Stimulated activated CD4-positive, alpha-beta T cell treated with anti-CD3 and anti-CD28 coated beads, Interleukin-12 subunit alpha, Interleukin-12 subunit beta, amount 100 ng/mL, for 4 hours (primary cell): ENCODE measurements around the gene PCBP4.
A peak's percentile ranks its signal among the peaks of the same experiment; 100 is the strongest.

Experiments
- DNase-seq: peaks from one replicate; pipeline ENCODE4 v3.0.0-alpha.2; 2020

Gene PCBP4

DNA sequence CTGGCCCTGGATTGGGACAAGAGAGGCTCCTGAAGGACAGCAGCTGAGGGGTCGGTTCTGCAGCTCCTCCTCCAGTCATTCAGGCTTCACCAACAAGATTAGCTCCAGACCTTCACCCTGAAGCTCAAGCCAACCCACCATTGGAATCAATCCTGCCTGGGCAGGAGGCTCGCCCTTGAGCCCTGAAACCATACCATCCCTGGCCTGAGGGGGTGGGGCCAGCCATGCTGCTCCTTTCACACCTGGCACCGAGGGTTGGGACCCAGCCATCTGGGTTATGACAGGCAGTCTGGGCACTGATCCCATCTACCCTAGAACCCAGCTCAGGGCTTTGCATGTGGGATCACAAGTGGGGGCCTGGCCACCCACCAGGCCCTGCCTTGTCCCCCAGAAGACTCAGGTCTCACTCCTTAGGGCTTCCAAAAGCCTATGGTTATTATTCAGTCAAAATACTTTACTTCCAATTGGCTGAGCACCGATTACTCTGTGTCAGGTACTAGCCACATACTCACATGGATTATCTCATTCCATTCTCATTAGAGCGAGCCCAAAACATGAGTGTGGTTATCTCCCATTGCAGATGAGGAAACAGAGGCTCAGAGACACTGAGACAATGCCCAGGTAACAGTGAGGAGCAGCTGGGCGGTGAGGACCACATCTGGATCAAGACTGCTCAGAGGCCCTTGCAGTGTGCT is 3.5 kb upstream of the PCBP4 start:
- no peak for DNase-seq

DNA sequence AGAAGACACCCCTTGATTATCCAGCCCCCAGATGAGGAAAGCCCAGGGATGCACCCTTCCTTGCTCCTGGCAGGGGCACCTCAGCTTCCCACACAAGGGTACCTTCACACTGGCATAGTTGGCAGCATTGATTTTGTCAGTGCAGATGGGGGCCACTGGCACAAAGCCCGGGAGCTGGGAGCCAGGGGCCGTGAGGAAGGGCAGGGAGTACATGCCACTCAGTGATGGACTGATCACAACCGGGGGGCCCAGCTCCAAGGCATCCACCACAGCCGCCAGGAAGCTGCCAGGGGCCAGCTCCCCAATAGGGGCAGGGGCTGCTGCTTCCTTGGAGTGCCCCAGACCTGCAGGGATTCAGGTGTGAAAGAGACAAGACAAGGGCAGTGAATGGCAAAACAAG is 2.6 kb upstream of the PCBP4 start:
- DNase-seq, result no peak

DNA sequence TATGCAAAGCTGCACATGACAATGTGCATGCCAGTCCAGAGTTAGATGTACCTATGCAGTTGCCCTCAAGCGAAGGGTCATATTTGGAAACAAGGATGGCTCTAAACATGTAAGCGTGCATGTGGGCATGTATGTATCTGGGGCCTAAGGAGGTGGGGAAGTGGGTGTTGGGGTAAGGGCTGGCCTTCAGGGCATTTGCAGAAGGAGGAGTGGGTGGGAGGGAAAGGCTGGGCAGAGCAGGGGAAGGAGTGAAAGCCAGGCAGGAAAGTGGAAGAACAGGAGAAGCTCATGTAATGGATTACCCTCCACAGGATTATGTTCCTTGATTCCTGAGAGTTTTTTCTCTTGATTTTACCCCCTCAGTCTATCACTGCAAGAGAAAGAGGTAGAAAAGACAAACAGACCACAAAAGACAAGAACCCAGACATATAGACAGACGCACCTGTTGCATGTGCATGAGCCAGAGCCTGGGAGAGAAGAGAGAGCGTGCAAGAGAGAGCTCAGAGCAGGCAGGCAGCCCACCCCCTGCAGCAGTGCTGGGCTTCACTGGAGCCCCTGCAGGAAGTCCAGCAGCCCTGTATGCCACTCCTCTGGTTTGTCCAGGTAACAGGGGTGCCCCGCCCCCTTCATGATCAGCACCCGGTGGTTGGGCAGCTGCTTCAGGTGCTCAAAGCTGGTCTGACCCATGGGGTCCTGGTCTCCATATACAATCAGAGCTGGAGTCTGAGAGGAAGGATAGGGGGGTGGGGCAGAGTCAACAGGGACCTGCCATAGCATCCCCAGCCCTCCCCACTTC is 1.8 kb upstream of the PCBP4 start:
- DNase-seq, result no peak

DNA sequence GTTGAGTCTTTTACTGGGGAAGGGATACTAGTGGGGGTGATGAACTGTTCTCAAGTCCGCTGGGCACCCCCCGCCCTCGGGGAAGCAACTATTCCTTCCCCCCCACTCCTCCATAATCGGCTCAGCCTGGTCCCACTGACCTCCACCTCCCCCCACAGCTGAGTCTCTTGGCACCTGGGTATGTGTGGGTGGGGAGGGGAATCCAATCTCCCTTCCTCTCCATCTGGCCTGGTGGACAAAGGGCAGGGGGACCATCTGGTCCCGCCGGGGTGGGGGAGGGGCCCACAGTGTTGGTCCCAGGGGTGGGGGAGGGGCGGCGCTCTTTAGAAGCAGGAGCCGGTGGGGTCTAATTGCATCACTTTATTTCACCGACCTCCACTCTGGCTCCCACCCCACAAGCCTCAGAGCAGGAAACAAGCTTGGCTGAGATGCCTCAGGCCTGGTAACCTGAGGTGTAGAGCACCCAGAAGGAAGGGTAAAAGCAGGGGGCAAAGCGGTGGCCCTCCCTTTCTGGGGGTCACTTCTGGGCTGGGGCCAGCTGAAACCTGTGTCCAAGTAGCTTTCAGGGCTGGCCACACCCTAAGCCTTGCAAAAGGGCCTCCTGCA is 1.0 kb upstream of the PCBP4 start:
- no peak for DNase-seq

DNA sequence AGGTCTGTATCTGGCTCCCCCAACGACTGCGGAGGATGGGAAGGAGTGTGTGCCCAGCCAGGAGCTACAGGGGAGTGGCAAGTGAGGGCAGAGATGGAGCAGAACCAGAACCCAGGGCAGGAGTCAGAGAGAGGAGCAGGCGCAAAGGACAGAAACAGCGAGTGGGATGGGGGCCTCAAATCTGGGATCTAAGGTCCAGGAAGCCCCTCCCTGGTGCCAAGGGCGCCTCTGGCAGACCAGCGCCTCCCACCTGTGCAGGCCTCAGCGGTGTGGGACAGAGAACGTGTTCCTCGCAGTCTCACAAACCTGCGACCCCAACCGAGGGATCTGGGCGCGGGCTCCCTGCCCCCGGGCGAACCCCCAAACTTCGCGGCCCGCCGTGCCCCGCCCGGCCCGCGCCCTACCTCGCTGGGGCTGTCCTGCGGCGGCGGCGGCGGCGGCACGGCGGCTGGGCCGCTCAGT is 301 bp downstream of the PCBP4 start:
- no peak for DNase-seq

DNA sequence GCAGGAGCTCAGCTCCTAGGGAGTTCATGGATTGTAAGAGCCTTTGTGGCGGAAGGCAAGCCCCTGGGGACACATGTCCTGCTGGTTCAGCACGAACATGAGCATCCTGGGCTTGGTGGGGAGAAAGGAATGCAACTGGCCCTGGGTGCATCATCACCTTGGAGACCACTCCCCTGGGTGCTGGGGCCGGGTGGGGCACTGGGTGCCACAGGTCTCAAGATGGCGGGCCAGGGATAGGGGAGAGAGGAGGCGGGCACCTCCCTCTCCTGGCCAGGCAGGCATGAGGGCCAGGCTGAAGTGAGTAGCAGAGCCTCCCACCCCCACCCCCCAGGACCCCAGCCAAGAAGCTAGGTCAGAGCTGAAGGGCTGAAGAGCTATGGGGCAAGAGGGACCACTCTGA is 768 bp downstream of the PCBP4 start:
- DNase-seq, result no peak

DNA sequence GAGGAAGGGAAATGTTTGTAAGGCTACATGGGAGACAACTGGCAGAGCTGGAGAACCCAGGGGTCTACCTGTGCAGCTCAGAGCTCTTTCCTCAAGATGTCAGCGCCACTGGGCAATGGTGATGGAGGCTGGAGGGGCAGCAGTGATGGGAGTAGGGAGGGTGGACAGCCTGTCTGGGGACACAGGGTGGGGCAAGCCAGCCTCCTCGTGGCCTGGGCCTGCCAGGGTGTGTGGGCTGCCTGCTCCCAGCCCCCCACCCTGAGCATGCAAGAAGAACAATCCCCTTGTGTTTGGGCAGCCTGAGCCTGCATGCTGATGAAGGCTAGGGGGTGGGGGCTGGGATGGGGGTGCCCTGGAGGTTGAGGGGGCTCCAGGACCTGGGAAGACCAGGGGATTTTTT is 1.2 kb downstream of the PCBP4 start:
- DNase-seq, result no peak

DNA sequence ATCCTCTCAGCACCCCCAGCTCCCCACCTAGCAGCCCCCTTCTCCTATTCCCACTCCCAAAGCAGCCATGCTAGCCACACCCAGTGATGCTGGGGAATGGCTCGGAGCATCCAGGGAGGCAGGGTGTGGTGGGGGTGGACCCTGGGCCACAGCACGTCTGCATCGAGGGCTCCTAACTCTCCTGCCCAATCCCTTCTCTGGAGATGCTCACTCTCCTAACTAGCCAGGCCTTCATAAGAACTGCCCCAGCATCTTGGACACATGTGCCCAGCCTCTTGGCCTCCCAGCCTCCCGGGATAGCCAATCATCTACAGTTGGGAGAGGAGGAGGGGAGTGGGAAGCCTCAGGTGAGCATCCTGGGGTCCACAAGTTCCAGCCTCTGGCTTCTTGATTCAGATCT is 2.7 kb downstream of the PCBP4 start:
- DNase-seq, result no peak

DNA sequence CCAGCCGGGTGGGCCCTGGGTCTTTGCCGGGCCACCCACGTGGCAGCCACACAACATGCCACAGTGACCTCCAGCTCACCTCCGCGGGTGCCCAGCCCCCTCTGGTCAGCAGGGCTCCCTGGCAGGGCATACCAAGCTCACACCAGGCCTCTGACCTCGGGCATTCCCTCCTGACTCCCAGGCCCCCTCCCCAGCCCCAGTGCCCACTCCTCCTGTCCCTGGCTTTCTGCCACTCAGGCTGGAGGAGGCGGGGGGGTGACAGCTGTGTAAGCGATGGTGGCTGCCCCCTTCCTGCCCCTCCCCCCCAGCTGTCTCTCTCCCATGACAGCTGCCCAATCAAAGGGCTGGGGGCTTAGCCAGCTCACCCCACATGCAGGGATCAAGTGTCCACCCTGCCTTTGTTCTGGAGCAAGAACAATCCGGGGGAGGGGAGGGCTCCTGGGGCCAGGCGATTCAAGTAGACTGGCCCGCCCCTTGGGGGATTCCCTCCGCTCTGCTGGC is 3.3 kb downstream of the PCBP4 start:
- DNase-seq, result no peak

DNA sequence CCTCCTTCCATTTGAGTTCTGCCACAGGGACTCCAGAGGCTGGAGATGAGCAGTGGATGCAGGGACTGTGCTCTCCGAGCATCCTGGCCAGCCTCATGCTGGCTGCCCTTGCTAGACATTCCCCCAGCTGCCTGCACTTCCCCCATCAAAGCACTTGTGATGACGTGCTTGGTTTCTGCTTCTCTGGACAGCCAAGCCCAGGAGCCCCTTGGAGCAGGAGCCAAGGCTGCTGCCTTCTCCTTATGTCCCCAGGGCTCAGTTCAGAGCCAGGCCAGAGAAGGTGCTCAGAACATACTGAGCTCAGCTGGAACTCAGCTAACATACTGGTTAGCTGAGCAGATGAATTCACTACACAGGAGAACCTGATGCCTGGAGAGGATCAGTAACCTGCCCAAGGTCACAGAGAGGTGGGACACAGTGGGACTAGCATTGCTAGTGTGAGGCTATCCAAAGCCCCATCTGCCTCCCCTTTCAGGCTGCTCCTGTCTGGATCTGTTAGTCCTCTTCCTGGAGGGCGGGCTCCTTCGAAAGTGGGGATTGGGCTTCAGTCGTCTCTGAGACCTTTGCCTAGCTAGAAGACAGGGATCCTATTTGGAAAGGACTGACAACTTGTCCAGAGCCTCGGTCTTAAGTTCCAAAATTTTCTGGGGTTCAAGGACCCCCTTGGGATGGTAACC is 4.3 kb downstream of the PCBP4 start:
- no peak for DNase-seq

DNA sequence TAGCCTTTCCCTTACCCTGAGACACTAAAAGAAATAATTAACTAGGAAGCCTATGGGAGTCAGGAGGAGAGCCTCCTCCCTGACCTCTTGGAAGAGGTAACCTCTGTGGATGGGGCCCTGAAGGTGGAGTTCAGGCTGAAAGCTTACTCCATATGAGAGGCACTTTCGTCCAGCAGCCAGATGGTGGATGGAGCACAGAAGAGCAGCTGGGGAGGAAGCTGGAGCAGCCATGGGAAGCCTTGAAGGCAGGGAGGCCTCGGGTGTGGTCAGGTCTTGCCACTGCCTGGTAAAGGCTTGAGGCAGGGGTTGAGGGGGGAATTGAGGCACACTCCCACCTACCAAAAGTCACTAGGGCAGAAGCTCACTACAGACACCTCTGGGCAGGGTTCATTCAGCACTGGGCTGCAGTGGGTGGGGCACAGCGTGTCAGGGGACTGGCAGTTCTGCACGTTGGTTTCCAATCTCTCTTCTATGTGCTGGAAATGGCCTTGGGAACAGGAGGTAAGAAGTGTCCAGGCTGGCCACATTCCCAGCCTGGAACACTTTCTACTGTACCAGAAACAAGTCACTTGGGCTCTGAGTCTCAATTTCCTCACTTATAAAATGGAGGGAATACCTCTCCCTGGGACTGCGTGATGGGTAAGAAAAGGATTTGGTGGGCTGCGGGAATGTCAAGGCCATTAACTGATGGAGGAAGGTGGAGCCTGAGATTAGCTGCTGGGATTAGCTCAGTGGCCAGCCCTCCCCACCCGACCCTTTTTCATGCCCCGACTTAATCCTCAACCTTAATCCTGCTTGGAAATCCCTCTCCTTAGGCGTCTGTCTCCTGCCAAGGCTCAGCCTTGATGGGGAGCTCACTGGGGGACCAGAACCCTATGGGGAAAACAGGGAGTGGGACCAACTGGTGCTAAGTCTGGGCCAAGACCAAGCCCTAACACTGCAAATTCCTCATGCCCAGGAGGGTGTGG is 5.4 kb downstream of the PCBP4 start:
- DNase-seq, result no peak

DNA sequence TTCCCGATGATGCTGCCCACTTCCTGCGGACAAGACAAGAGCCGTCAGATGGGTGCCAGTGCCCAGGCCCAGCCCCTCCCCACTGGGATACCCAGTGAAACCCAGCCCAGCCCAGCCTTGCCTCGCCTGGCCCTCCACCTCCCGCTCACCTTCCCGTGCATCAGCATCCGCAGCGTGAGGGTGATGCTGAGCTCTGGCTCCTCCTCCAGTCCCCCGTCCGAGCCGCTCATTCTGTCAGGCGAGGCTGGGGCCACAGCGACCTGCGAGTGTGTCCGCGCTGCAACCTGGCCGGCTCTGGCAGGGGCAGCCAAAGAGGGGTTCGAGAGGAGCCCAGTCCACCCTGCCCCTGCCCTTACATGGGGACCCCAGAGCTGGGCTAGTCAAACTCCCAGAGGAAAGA is 6.2 kb downstream of the PCBP4 start:
- no peak for DNase-seq

DNA sequence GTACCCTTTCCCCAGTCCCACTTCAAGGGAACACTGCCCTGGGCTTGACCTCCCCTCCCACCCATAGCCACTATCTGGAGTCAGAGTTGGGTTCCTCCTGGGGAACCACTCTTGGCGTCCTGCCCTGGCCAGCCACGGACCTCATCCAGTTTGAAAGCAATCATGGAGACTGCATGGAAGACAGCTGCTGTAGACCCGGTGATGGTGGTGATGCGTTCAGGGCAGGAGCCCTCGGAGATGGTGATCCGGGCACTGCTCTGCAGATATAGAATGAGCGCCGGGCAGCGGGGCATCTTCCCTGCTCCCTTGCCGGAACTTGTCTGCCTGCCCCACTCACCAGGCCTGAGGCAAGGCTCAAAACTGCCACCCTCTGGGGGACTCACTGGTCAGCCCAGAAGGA is 6.9 kb downstream of the PCBP4 start:
- DNase-seq, result no peak

DNA sequence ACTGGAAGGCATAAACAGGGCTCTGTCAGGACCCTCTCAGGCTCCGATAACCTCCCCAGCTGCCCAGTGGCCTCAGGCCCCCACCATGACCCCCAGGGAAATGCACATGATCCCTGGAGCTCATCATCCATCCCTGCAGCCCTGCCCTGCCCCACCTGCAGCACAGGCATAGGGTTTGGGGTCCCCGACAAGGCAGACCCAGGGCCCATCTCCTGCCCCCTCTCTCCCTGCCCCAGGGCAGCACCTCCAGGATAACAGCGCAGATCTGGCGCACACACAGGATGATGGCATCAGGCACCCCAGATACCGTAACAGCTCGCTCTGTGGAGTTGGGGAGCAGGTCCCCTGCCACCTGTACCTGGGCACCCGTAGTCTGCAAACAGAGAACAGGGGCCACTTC is 7.6 kb downstream of the PCBP4 start:
- no peak for DNase-seq

DNA sequence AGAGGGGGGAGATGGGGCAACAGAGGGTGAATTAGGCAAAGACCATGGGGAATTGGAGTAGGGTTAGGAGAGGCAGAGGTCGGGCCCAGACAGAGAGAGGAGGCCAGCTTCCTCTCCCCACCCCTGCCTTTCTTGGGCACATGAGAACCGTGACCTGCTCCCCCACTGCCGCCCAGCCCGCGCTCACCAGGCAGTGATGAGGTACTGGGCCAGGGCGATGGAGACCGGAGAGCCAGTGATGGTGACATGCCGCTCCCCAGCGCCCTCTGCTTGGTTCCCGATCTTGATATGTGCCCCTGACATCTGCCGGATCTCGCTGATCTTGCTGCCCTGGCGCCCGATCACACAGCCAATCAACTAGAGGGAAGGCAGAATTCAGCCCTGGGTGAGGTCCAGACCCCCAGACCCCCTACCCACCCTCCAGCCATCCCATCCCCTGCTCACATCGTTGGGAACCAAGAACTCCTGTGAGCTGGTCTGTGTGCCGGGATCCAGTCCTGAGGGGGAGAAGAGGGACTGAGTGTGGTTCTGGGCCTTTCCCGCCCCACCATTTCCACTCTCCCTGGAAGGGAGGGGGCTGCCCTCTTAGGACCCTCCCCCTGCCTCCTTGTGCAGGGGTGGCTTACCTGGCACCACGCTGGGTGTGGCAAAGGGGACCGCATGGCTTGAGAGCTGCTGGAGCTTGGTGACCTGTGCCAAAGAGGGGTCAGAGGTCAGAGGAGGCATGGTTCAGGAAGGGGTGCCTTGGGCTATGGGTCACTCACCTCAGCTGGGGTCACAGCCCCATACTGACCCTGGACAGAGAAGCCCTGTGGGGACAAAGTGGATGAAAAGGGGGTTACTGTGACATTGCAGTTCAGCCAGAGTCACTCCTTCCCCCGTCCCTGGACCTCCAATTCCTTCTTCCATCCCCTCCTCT is 8.4 kb downstream of the PCBP4 start:
- no peak for DNase-seq

DNA sequence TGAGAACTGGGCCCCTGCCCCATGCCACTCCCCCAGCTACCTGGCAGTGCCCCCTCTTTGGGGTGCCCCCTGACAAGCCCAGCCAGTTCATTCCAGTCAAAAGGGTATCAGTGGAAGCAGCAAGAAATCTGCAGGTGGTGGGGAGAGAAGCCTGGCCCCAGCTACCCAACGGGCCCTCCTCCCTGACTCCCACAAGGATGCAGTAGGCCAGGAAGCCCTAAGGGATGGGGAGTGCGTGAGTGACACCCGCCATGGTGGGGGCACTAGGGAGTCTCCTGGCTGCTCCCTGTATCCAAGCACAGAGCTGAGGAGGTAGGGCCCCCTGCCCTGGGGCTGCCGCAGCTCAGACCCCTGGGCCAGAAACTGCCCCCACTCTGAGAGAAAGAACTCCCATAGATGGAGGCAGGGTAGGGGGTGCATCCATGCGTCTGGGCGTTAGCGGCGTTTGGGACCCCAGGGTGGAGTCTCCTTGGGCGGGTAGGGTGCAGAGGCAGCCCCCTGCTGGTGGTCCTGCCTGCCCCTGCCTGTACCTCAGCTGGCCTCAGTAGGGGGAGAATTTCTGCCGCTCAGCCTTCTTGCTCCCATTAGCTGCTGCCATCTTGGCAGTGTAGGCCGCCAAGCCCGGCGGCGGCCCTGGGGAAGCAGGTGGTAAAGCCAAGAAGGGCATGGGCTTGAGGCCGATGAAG is 9.6 kb downstream of the PCBP4 start:
- DNase-seq, result no peak

DNA sequence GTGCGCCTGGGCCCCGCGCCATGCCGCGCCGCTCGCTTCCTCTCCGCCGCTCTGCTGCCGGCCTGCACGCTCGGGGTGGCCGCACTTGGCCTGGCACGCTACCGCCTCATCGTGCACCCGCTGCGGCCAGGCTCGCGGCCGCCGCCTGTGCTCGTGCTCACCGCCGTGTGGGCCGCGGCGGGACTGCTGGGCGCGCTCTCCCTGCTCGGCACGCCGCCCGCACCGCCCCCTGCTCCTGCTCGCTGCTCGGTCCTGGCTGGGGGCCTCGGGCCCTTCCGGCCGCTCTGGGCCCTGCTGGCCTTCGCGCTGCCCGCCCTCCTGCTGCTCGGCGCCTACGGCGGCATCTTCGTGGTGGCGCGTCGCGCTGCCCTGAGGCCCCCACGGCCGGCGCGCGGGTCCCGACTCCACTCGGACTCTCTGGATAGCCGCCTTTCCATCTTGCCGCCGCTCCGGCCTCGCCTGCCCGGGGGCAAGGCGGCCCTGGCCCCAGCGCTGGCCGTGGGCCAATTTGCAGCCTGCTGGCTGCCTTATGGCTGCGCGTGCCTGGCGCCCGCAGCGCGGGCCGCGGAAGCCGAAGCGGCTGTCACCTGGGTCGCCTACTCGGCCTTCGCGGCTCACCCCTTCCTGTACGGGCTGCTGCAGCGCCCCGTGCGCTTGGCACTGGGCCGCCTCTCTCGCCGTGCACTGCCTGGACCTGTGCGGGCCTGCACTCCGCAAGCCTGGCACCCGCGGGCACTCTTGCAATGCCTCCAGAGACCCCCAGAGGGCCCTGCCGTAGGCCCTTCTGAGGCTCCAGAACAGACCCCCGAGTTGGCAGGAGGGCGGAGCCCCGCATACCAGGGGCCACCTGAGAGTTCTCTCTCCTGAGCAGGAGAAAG is 11.1 kb downstream of the PCBP4 start:
- peak; percentile 34 for DNase-seq

DNA sequence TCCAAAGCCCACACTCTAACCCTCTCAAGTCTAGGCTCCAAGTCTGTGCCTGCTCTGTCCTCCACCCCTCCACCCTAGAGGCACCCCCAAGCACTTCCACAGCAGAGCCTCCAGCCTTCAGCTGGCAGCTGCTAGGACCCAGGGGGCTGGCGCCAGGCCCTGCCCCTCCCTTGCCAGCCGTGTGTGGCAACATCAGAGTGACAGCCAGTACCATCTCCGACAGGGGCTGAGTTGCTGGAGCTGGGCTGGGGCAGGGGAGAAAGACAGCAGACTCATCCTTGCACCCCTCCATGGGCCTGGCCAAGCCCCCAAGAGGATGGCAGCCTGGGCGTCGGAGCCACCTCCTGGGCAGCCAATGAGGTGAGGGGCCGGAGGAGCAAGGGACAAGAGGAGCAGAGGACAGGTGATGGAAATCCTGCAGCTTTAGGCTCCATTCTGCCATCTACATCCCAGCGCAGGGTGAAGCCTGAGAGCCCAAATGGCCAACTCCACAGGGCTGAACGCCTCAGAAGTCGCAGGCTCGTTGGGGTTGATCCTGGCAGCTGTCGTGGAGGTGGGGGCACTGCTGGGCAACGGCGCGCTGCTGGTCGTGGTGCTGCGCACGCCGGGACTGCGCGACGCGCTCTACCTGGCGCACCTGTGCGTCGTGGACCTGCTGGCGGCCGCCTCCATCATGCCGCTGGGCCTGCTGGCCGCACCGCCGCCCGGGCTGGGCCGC is 11.9 kb downstream of the PCBP4 start, which contains the start of gene GPR62:
Gene GPR62 (plus strand): TSS at position 207 of the 718 bp plus-strand sequence. CDS start 272 bp downstream, at position 479.
- no peak for DNase-seq
